ENCODE results near the gene L3HYPDH.

Gene L3HYPDH

GRCh38 chr14:59427653-59428580 is 56.3 kb downstream of the L3HYPDH start:
- no peak for DNase-seq (ENCODE audit: low read depth in 2 of 2, low spot score in 1 of 2)

GRCh38 chr14:59425322-59425935 is 58.8 kb downstream of the L3HYPDH start:
- no peak for DNase-seq (ENCODE audit: low read depth in 2 of 2, low spot score in 1 of 2)

GRCh38 chr14:59424341-59425071 is 59.7 kb downstream of the L3HYPDH start:
- DNase-seq (ENCODE audit: low read depth in 2 of 2, low spot score in 1 of 2) = no peak

All from stimulated activated CD8-positive, alpha-beta memory T cell treated with anti-CD3 and anti-CD28 coated beads, Interleukin-4, amount 100 ng/mL, for 4 hours (primary cell).